GM20431 (cell line): Measurements from ENCODE around the gene MS4A18.
"Not testable (repeated sequence)": the region's sequence is repeated elsewhere in the genome, so short reads cannot be mapped to it uniquely, and the experiment has no call there.

Experiments
- in situ Hi-C: fragments of 300-500 bp; cut with MseI, MboI; formaldehyde crosslinking; loops from one replicate; pipeline ENCODE4 v1.15.0; 2020; ENCODE audit warnings: low sequenced_read_pairs; ENCODE audit not compliant: unreplicated experiment

MS4A18 gene

DNA sequence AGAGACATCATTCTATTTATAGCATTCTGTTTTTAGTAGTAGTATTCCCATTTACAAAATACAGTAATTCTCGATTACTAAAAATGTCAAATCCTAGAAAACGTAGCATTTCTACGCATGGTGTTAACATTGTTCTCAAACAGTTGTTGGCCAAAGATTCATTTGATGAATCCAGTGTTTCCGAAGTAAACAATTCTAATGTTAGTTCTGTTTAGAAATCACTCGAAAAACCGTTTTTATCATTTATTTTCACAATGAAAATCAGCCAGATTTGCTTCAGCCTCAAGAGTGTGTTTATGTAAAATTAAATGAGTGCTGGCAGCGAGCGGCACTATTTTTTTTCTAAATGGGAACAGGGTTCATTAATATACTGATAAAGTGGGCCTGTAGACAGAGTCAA lies 7.1 kb downstream of the MS4A18 start:
- in situ Hi-C loops = no loop called here

DNA sequence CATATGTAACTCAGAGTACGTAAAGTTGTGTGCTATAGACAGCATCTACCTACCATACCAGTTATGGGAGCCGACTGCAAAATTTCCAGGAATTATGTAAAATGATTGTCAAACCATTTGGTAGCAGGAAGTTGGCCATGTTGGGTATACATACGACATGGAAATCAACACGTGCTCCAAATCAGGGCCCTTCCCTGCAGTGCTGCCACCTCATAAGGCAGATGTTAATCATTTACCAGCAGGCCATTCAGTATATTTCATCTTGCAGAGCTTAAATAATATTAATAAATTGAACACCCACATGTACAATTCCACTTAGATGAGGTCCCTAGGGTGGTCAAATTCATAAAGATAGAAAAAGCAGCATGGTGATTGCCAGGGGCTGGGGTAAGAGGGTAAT lies 9.8 kb downstream of the MS4A18 start:
- in situ Hi-C loops = no loop called here

DNA sequence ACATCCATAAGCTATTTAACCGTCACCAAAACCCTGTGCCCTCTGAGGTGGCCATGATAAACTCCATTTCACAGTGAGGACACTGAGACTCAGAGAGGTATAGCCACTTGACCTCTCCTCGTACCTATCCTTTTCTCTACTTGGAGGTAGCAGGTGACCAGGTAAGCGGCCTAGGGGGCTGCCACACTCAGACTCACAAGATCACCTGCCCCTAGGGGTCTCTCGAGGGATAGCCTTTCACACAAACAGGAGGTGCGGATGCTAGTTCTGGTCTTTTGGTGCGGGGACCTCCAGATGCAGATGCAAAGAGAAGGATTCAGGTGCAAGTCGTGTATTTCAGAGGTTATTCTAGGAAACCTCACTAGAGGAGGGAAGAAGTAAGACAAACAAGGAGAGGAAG lies 14.6 kb downstream of the MS4A18 start:
- in situ Hi-C loops = no loop called here

DNA sequence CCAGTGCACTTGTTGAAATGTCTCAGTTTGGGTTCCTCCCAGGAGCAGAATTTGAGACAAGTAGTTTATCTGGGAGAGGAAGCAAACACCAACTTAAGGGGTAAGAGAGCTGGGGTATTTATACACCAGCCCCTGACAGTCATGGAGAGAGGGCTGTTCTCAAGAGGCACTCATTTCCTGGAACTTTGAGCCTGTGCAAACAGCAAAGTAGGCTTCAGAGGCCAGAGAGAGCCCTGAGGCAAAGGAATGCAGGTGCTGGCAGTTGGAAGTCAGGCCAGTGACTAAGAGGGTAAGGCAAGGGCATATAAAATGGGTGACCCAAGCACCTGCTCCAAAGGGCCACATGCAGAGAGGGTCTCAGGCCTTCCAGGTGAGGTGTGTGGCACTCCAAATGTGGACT lies 16.1 kb downstream of the MS4A18 start:
- in situ Hi-C loops = no loop called here

DNA sequence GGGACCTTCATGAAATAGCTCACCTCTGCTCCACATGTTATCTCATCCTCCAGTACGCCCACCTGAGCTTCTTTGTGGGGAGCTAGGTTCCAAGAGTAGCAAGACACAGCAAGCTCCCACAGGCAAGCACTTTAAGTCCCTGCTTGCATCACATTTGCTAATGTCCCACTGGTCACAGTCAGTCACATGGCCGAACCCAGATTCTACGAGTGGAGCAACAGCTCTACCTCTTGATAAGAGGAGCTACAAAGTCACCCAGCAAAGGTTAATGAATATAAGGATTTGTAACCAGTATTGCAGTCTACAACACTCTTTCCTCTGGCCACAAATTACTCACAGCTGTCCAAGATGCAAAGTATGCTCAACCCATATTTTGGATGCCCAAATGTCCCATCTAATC lies 16.9 kb downstream of the MS4A18 start:
- in situ Hi-C loops = no loop called here

DNA sequence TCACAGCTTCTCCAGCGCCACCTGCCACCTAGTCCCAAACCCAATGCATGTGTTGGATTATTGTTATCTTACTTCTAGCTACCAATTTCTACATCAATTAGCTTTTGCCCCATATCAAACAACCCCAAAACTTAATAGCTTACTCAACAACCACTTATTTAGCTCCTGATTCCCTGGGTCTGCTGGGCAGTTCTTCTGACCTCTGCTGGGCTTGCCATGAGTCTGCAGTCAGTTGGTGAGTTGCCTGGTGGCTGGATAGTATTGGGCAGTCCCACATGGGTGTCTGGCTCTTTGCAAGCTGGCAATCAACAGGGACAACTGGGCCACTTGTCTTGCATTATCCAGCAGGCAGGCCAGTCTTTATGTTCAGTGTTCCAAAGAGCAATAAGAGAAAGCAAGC lies 18.5 kb downstream of the MS4A18 start:
- in situ Hi-C loops = no loop called here

DNA sequence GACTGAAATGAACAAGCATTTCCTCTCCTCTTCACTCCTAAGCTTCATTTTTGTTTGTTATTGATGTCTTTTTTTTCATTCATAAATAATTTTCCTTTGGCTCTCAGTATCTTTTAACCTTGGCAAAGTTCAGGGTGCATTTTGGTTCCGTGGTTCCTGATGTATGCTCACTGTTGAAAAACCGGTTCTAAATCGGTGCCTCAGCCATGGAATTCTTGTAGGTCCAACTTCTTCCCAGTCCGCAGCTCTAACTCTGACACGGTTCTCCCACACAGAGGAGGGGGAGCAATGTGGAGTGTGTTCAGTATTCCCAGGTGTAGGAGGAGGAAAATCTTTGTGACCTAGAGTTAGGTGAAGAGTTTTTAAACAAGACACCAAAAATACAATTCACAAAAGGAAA lies 19.6 kb downstream of the MS4A18 start:
- in situ Hi-C loops = no loop called here

DNA sequence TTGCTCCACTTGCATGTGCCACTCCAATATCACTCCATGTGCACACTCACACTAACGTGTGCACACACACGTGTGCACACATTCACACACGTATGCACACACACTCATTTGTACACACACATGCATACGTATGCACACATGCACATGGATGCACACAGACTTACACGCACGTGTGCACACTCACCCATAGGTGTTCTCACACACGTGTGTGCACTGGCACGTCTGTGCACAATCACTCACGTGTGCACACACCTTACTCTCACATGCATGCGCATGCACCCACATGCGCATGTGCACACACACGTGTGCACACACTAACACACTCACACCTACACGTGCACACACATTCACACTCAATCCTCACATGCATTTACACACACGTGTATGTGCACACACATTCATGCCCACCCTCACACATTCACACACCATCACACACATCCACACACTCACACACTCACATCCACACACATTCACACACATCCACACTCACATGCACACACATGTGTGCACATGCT lies 22.9 kb downstream of the MS4A18 start:
- in situ Hi-C loops = no loop called here

DNA sequence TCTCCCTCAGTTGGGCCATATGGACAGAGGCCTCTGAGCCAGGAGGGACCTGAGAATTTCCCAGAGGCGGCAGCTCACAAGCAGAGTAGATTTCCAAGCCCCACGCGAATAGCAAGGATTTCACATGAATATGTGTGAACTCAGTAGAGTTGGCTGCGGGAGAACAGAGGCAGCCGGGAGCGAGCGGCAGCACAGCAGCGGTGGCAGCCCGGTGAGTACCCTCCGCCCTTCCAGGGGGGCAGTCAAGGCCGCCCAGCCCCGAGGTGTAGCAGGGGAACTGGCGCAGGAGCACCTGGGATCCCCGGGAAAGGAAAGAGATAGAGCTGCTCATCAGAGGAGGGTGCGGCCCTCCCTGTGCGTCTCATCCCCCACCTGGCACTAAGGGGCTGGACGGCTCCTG lies 23.7 kb downstream of the MS4A18 start:
- in situ Hi-C loops = no loop called here

DNA sequence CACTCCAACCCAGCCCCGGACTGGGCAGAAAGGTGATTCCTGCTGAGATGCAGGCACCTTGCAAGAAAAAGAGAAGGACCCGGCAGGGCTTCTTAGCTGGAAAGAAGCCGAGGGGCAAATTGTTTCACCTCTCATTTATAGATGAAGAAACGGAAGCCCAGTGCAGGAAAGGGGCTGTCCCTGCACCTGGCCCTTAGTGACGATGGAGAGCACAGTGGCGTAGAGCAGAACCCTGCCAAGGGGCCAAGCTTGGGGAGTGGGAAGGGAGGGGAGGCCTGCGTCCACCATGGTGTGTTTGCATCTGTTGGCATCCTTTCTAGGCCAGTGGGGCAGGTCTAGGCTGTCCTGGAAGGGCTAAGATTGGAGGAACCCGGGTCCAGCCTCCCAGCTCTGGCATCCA lies 24.3 kb downstream of the MS4A18 start:
- in situ Hi-C loops = no loop called here

DNA sequence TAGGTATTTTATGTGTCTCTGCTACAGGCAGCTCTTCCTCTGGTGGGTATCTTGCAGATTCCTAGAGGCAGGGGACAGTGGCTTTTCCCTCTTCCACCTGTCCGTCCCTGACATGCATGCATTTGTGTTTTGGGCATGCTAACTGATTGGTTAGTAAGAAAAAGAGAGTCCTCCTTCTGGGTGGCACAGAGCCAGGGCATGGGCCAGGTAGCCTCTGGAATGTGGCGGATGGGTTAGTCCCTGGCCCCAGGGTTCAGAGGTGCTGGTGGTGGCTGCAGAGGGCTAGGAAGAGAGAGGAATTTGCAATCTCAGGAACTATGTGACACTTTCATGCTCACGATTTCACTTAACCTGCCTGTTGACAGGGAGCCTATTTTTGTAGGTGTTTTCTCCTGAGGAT lies 26.4 kb downstream of the MS4A18 start:
- in situ Hi-C loops = no loop called here

DNA sequence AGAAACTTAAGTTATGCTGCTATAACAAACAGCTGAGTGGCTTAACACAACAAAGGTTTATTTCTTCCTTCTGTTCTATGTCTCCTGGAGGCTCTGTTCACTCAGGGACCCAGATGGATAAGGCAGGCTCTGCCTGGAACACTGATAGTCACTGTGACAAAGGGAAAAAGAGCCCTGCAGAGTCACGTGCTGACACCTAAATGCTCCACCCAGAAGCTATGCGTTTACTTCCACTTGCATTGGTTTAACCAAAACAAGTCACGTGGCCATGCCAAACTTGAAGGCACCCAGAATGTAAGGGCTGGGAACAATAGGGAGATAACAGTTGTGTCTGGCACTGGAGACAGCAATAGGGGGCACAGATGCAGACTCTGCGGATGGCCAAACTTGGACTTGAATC lies 28.8 kb downstream of the MS4A18 start:
- in situ Hi-C loops = no loop called here

DNA sequence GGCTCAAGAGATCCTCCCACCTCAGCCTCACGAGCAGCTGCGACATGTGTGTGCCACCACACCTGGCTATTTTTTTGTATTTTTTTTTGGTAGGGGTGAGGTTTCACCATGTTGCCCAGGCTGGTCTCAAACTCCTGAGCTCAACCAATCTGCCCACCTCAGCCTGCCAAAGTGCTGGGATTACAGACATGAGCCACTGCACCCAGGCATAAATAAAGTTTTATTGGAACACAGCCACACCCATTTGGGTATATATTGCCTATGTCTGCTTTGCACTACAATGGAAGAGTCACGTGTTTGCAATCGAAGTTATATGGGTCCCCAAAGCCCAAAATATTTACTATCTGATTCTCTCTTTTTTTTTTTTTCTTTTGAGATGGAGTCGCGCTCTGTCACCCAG lies 30.4 kb downstream of the MS4A18 start:
- in situ Hi-C loops = no loop called here

DNA sequence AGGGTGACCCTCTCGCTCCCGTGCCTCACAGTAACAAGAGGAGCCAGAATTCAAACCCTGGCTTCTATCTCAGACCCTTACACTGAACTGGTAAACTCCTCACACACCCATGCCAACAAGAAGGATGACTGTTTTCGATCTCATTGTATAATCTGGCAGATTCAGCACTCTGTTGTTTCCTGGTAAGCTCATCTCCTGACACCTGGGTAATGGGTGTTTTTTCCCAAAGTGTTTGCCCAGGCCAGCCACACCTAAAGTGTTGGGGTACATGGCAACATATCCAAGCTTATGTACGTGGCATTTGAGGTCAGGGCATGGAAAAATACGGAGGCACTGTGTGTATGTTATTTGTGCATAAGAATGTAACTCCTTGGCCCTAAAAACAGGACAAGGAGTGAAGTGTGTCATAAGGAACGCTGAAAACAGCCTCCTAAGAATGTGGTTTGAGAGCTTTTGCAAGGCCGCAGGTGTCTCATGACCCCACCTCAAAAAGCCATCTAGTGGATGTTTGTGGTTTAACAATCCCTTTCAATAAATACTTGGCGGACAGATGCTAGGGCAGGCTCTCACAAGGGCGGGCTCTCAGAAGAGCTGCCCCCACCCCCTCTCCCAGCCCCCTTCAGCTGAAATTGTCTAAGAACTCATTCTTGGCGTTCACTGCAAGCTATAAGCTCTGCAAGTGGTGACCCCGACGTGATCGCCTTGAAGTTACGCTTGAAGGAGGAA lies 31.9 kb downstream of the MS4A18 start, which contains the start of gene MS4A15:
Gene MS4A15, plus strand, starts transcription at position 561 of the 726 bp plus-strand sequence. CDS start 6,867 bp downstream, outside the sequence.
- in situ Hi-C loops = no loop called here

DNA sequence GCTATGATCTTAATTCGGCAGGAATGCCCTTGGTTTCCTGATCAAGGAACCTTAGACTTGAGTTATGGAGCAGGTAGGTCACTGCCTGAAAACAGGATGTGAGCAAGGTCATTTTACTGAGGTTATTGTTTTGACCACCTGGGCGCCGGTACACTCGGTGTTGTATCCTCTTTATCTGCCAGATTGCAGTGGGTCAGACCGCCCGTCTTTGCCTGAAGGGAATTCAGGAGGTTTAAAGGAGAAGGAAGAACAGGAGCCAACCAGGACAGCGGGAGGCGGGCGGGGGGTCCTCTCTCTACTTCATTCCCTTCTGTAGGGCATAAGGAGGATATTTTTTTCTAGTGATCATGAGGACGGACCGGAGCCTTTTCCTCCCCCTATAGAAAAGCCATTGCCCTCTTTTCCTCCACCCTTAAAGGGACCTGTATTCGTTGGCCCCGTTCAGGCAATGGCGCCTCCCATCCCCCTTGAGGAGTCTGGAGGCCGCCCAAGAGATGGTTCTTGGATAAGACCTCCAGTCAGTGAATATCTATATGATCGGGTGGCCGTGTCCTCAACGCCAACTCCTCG lies 32.8 kb downstream of the MS4A18 start:
- in situ Hi-C loops = no loop called here

DNA sequence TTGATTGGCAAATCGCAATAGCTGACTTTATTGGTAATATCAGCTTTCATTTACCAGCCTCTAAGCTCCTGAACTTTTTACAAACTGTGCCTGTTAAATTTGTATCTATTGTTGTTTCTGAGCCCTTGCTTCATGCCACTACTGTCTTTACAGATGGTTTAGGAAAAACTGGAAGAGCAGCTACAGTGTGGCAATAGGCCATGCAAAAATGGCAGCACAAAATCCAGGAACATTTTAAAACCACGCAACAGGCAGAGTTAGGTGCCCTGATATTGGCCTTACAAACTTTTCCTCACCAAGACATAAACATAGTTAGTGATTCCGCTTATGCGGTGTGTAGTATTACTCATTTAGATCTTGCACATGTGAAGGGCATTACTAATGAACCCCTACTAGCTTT lies 34.2 kb downstream of the MS4A18 start:
- in situ Hi-C loops = not testable (repeated sequence)

DNA sequence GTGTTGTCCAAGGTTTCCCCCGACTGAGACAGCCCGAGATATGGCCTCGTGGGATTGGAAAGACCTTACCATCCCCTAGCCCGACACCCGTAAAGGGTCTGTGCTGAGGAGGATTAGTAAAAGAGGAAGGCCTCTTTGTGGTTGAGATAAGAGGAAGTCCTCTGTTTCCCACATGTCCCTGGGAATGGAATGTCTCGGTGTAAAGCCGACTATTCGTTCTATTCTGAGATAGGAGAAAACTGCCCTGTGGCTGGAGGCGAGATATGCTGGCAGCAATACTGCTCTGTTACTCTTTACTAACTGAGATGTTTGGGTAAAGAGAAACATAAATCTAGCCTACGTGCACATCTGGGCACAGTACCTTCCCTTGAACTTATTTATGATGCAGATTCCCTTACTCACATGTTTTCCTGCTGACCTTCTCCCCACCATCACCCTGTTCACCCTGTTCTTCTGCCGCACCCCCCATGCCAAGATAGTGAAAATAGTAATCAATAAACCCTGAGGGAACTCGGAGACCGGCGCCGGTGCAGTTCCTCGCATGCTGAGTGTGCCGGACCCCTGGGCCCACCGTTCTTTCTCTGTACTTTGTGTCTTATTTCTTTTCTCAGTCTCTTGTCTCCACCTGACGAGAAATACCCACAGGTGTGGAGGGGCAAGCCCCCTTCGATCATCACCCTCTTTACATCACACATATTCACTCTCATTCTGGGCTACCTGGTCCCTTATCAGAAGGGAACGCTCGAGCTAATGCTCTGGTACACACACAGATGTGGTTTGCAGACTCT lies 35.1 kb downstream of the MS4A18 start:
- in situ Hi-C loops = not testable (repeated sequence)

DNA sequence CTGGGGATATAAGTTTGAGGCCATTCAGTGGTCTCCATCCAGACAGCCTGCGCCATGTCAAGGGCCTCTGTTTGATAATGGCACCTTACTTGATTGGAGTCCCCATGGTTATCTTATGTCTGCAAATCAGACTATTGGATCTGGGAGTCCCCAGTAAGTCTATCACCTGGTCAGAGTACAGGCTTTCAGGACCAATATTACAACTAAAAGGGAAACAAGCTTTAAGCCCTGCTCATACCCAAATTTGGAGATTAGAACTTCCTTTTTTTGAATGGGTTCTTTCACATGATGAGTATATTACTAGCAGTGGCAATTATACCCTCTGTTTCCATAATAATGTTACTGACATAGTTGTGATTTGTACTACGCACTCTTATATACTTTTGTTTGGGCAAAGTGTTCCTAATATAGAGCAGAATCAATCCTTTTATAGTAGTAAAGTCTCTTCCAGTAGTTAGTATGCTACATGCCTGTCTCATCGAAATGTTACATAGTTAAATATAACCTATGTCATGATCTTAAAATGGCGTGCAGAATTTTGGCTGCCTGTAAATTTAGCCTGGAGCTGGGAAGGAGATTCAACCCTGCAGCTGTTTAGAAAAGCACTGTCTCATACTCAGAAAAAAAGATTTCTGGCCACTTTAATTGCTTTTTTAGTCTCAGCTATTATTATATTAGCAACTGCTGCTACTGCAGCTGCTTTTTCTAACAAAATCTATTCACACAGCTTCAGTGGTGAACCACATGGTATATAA lies 37.1 kb downstream of the MS4A18 start:
- in situ Hi-C loops = no loop called here

DNA sequence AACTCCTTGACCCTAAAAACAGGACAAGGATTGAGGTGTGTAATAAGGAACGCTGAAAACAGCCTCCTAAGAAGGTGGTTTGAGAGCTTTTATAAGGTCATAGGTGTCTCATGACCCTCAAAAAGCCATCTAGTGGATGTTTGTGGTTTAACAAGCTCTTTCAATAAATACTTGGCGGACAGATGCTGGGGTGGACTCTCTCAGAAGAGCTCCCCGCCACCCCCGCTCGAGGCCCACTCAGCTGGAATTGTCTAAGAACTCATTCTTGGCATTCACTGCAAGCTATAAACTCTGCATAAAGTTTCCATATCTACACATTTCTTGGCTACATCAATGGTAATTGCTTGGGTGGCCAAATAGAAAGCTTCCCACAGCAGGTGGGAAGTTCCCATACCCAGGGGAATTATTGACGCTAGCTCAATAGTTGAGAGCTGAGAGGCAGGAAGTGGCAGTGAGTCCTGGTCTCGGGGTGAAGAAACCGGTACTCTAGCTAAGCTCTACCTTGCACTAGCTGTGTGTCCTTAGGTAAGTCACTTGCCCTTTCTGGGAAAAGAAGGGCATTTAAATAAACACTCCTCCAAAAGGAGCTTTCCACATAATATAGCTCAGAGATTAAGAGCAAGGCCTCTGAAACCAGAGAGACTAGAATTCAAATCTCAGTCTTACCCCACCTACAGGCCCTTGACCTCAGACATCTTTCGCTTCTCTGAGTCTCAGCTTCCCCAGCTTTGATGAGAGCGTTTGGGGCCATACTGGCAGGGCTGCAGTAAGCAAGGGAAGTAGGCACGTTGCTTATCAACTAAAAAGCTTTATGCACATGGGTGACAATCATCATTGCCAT lies 38.6 kb downstream of the MS4A18 start:
- in situ Hi-C loops = no loop called here
